Measurements from ENCODE around the gene COMT.
"Not testable (repeated sequence)": the region's sequence is repeated elsewhere in the genome, so short reads cannot be mapped to it uniquely, and the experiment has no call there.

COMT gene

DNA sequence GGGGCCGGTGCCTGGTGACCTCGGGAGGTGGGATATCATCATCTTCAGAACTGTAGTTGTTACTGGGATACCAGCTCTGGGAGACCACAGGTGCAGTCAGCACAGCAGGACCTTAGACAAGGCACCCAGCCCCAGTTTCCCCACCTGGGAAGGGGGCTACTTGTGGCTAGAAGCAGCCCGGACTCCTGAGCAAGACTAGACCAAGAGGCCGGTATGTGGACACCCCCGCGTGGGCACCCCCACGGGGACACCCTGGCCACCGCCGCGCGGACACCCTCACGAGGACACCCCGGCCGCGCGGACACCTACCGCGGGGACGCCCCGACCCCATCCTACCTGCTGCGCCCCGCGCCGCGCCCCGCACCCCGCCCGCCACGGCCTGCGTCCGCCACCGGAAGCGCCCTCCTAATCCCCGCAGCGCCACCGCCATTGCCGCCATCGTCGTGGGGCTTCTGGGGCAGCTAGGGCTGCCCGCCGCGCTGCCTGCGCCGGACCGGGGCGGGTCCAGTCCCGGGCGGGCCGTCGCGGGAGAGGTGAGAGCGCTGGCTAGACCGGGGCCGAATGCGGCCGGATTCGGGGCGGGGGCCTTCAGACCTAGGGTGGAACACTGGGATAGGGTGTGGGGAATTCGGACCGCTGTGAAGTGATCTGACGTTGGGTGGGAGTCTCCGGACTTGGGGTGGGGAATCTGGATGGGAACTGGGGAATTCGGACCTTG lies at the start of gene COMT, which contains the start of gene TXNRD2:
COMT (plus strand) TSS at position 408 of the 718 bp plus-strand sequence. CDS start 20,755 bp downstream, outside the sequence.
TXNRD2 (minus strand) TSS at position 454 of the 718 bp plus-strand sequence; CDS start at position 439, 15 bp downstream.
- peak; percentile 83 for DNase-seq (ENCODE audit: low read depth)

DNA sequence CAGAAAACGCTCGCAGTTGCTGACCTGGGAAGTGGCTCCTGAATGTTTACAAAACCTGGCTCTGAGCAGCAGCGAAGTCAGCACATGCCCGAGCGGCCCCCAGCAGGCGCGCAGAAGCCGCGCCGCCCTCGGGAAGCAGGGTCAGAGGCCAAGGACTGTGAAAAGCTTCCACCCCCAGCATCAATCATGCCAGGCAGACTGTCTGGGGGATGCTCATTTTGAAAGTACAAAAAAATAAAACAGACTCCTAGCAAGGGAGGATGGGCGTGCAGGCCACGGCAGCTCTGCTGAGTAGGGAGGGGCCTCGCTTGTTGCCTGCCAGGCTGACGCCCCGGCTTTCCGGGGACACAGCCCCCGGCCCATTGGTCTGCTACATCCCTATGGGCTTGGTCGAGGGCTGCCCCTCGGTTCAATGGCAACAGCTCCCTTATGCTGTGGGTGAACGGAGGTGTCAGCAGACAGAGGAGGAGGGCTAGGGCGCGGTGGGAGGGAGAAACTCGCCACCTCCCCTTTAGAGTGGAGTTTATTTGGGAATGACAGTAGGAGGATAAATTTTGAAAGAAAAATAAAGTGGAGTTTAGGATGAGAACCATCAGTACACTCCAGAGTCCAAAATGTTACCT lies 49.2 kb upstream of the COMT start:
- peak; percentile 45 for DNase-seq (ENCODE audit: low read depth)

DNA sequence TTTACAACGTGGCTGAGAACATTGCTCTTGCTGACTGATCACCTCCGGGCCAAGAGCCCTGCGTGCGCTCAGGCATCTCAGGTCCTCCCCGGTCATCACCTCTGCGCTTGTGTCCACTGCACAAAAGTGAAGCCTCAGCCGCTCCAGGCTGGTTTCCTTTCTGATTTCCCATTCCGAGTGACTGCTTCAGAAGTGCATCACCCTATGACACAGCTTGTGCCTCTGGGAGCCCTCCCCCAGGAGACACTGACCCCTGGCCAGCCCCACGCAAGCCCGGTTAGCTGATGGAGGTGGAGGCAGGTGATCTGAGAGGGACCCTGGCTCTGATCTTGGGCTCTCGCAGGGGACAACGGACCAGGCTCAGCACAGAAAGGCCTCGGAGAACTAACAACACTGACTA lies 48.6 kb upstream of the COMT start:
- peak; percentile 45 for DNase-seq (ENCODE audit: low read depth)

DNA sequence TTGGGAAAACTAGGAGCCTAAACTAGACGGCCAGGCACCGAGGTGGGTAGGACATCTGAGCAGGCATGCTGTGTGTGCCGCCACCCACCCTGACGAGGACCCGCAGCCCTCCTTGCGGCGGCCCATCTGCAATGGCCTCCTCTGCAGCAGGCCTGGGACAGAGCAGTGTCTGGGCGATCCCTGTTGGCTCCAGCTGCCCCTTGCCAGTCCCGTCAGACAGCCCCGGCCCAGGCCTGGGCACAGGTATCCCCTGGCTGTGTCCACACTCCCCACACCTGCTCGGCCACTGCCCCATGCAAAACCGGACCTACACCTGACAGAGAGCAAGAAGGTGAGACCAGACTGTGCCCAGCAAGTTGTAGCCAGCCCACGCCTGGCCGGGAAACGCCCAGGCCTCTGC lies 48.2 kb upstream of the COMT start:
- DNase-seq (ENCODE audit: low read depth) = no peak

DNA sequence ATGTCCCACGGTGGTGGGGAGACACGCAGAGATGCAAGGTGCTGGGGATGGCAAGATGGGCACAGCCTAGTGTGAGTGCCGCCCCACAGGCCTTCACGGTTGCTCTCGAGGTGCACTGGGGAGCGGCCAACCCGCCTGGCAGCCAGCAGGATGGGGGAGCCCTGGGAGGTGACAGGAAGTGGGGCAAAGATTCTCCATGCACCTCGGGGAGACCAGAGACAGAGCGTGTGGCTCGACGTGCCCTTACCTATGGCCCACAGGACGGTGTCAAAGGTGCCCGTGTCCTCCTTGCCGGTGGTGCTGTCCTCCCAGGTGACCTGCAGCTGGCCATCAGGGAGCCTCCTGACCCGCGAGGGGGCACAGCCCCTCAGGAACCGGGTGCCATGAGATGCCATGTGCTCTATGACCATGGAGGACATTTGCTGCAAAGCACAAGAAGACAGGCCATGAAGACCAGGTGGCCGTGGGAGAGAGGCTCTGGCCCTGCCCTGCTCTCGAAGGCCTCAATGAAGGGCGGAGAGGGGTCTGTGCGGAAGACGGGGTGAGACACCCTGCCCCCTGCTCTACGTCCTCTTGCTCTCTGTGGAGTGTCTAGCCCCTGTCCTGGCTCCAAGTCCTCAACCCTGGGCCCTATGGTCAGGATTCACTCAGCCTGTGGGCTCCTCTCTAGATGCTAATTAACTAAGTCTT lies 46.3 kb upstream of the COMT start:
- no peak for DNase-seq (ENCODE audit: low read depth)

DNA sequence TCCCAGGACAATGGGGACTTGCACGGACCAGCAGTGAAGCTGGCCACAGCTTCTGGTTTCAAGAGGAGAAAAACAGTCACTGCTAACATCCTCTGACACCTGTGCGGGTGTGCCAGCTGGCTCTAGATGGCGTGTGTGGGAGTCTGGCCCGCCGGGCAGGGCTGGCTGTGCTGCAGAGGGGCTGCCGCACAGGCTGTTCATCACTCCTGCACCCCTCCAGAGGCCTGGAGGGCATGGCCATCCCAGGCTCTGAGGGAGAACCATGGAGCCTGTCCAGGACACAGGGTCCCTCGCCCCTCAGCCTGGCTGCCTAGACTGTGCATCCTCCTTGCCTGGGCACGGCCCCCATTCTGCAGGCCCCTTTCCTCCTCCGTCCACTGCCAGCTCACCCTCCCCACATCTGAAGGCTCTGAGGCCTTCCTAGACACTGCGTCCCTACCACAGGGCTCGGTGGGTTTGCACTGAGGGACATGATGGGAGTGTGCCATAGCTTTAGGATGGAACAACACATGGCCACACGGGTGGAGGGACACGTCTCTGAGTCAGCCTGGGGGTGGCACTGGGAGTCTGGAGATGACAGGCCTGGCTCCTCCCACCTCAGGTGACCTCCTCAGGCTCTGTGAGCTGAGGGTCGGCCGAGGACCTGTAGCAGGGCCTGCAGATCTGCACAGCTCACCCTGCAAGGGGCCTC lies 44.8 kb upstream of the COMT start:
- no peak for DNase-seq (ENCODE audit: low read depth)

DNA sequence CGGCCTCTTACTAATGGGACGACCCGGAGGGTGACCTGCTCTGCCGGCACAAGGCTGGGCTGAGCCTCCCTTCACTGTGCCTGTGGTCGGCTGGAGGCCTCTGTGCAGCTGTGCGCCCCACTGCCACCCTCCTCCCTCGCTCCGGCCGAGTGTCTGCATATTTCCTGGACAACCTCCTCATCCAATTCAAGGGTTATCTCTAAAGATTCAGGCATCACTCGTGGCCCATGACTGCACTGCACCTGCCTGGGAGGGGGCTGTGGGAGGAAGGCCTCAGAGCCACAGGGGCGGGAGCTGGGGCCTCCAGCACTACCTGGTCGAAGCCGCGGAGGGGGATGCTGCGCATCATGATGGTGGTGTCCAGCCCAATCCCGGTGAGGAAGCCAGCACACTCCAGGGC lies 43.8 kb upstream of the COMT start:
- no peak for DNase-seq (ENCODE audit: low read depth)

DNA sequence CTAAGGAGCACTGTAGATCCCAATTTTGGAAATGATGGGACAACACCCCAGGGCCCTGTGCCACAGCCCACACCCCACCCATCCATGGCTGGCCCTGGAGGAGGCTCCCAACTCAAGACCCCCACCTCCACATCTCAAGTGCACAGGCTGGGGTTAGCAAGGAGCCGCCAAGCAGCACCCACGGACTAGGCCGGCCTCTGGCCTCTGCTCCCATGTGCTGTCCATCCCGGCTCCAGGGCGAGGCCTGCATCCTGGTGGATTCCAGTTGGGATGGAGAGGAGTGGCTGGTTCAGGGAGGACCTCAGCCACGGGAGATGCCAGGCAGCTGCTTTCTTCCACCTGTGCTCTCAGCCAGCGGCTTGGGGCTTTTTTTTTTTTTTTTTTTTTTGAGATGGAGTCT lies 43.4 kb upstream of the COMT start:
- DNase-seq (ENCODE audit: low read depth) = no peak

DNA sequence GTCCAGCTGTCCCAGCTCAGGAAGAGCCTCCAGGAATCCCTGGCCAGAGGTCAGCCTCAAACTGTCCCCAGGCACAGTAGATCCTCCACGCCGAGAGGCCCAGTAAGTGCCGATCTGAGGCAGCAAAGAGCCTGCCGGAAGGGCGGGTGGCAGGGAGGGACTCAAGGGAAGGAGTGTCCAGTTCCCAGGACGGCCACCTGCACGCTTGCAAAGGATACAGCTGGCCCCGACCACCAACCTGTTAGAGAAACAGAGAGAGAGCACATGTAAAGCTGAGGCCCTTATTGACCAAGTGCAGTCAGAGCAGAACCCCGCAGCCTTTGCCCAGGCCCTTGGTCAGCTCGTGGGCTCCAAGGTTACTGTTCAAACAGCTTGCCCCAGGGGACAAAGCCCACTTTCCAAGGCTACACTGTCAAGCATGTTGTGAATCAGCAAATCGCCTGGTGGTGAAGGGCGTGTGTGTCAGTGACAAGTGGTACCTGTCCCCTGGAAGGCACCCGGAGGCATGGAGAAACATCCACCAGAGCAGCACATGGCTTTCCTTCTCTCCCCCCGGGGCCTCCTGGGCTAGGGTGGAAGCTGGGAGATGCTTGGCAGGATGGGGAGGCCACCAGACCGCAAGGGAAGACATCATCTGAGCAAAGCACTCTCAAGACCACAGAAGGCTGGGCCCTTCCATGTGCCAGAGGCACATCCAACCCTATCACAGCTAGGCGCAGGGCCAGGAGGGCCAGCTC lies 42.6 kb upstream of the COMT start:
- DNase-seq (ENCODE audit: low read depth) = no peak

DNA sequence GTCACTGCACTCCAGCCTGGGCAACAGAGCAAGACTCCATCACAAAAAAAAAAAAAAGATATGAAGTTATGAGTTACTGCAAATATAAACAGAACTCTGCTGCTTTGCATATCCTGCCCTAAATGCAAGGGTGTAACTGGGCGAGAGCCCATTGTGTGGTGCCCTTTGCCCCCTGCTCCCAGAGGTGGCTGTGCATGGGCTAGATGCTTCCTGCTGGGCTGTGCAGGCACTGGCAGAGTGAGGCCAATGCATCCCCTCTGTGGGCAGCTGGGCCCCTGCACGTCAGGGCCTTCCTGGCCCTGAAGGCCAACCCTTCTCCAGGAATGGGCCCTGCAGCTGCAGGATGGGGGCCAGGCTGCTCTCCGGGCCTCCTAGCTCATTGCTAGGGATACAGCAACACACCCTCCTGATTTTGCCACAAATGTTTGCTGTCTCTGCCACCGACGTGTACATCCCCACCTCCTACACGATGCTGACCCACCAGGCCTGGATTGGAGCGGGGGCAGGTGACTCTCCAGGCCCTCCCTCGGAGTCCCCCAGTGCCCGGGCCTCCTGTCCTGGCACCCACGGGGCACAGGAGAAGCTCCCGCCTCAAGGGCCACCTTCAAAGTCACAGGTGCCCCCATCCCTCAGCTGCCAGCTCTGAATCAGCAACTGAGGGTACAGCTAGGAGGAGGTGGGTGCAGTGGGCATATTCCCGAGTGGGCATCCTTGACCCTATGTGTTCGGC lies 40.7 kb upstream of the COMT start:
- DNase-seq (ENCODE audit: low read depth) = no peak

DNA sequence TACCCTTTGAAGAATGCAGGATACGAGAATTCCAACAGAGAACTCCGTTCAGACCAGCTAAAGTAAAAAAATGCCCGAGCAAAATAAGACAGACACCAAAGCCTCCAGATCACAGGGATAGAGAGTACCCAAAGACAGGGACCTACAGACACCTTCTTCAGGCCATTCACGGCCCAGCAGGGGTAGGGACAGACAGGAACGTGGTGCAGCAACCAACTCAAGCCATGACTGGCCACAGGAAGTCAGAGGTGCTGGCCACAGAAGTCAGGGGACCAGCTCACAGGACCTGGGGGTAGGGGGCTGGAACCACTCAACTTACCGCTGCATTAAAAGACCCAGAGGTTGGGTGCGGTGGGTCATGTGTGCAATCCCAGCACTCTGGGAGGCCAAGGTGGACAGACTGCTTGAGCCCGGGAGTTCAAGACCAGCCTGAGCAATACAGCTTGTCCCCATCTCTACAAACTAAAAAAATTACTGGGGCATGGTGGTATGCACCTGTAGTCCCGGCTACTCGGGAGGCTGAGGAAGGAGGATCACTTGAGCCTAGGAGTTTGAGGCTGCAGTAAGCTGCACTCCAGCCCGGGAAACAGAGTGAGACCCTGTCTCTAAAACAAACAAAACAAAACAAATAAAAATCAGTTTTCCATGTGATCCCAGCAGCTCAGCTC lies 39.9 kb upstream of the COMT start:
- no peak for DNase-seq (ENCODE audit: low read depth)

DNA sequence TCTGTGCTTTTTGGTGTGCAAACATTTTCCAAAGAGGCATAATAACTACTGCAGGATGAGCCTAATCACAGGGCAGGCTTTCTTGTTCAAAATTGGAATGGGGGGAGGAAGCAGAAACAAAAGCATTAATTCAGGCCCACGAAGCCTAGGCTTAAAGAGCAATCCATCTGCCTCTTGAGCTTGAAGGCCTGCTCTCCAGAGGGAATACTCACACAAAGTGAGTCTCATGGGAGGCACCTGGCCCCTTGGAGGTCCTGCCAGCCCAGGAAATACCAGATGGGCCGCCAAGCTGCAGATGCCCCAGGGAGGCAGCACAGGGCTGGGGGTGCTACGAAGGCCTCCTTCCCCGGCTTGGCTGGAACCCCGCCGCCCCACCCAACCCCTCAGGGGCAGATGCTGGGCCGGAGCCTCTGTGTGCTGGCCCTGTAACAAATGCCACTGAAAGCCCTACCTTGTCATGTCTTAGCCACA lies 39.3 kb upstream of the COMT start:
- DNase-seq (ENCODE audit: low read depth) = no peak

DNA sequence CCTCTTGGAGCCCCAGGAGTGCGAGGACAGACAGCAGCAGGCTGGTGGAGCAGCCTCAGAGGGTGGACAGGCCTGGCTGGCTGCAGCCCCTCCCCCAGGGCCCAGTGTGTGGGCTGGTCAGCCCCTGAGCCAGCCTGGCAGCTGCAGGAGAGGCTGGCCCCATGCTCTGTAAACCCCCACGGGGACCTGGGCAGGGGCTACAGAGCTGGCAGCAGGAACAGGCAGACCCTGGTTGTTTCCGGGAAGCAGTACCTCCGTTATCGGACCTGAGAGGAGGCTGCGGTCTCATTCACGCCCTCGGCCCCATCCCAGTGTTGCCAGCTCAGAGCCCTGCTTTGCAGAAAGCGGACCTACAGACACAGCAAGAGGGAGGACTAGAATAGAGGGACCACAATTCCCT lies 38.5 kb upstream of the COMT start:
- DNase-seq (ENCODE audit: low read depth) = no peak

DNA sequence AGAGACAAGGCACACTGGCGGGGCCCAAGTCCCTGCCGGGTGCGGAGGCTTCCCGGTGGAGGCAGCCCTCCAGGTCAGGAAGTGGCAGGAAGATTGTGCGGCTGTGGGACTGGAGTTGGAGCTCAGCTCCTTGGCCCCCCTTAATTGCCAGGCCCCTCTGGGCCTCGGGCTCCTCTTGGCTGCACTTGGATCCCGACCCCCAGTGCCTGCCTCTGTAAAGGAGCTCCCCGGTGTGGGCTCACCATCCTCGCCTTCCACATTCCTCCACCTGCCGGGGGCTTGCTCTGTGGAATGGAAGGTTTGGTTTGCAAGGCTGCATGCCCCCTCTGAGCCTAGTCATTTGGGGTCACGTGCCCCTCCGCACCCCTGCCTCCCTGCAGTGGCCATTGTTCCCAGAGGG lies 38.1 kb upstream of the COMT start:
- DNase-seq (ENCODE audit: low read depth) = no peak

DNA sequence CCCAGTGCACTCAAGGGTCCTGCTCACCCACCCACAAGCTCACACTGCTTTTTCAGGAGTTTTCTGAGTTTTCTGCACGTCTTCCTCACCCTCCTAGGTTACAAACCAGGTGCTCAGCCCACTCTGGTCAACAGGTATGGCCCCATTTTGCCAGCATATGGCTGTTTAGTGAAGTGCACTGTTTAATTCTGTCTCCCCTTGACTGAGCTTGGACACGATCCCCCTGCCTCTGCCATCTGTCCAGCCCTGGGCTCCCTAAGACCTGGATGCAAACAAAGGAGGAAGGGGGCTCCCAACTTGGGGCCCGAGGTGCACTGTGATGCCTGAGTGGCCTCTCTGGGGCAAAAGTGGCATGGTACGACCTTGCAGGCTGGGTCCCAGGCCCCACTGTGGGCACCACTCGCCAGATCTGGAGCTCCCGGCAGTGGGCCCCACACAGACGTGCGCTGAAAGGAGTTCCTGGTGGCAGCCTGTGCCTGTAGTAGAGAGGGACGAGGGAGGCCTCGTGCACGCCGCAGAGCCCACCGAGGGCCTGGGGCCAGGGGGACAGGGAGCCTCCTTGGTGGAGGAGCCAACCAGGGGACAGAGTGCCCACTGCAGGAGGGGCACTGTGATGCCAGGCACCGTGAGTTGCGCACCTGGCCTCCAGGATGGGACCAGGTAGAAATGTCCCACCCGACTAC lies 37.3 kb upstream of the COMT start:
- no peak for DNase-seq (ENCODE audit: low read depth)

DNA sequence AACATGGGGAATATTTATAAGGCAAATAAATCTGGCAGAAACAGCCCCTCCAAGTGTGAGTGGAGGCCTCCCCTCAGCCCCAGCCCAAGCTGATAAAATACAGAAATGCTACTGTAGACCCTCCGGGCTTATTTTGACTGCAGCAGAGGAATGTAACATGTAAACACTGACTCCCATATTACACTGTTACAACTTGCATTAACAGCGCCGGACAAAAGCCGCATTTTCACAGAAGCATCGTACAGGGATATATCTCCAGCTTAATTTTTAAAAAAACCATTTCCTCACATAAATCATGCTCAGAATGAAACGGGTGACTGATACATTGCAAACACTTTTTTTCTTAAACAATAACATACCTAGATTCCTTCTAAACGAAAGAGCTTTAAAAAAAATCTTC lies 36.6 kb upstream of the COMT start:
- DNase-seq (ENCODE audit: low read depth) = no peak

DNA sequence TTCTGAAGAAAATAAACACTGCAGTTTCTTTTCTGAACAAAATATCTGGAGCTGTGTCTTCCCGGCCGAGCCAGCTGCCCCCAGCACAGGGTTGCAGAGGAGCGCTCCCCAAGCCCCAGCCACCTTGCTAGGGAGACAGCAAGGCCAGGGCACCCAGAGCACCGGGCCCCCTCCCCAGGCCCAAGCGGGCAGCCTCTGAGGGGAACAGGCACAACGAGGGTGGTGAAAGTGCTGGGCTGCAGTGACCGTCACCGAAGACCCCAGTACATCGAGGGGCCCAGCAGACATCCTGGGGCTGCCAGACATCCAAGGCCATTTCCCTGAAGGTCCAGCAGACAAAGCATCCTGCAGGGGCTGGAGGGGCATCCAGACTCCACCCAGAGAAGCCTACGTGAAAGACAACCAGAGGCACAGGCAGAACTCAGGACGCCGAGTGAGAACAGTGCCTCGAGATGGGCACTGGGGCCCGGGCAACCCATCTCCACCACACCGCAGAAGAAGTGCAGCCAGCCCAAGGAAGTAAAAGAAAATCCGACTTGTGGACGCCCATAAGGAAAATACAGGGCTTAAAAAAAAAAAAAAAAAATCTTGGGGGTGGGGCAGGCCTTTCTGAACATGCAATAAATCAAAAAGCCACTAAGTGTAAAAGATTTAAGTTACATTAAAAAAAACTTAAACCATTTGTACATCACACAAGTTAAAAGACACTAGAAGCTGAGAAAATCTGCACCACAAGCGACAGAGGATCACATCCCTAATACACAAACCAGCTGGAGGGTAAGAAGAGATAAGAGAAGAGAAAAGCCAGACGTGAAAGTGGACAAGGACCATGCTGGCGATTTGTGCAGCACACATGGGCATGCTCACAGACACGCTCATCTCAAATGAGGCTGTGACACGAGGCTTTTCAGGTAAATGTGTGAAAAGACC lies 36.0 kb upstream of the COMT start:
- no peak for DNase-seq (ENCODE audit: low read depth)

DNA sequence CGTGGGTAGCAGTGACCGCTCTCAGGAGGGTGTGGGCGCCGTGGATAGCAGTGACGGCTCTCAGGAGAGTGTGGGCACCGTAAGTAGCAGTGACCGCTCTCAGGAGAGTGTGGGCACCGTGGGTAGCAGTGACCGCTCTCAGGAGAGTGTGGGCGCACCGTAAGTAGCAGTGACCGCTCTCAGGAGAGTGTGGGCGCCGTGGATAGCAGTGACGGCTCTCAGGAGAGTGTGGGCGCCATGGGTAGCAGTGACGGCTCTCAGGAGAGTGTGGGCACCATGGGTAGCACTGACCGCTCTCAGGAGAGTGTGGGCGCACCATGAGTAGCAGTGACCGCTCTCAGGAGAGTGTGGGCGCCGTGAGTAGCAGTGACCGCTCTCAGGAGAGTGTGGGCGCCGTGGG lies 34.7 kb upstream of the COMT start:
- DNase-seq (ENCODE audit: low read depth) = not testable (repeated sequence)

DNA sequence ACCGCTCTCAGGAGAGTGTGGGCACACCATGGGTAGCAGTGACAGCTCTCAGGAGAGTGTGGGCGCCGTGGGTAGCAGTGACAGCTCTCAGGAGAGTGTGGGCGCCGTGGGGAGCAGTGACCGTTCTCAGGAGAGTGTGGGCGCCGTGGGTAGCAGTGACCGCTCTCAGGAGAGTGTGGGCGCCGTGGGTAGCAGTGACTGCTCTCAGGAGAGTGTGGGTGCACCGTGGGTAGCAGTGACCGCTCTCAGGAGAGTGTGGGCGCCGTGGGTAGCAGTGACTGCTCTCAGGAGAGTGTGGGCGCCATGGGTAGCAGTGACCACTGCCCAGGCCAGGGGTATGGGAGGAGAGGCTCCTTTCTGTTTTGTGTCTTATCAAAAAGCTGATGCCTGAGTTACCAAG lies 33.7 kb upstream of the COMT start:
- not testable (repeated sequence) for DNase-seq (ENCODE audit: low read depth)
